TTC549 (cell line): ENCODE results near the gene AKAP7.
"Not testable (repeated sequence)": the region's sequence is repeated elsewhere in the genome, so short reads cannot be mapped to it uniquely, and the experiment has no call there.

Source experiments
- FAIRE-seq: peaks from 2 replicates; lab custom pipeline; 2012; peaks lifted over from hg19 to GRCh38; lab: Jason Lieb, UNC

Gene AKAP7

DNA sequence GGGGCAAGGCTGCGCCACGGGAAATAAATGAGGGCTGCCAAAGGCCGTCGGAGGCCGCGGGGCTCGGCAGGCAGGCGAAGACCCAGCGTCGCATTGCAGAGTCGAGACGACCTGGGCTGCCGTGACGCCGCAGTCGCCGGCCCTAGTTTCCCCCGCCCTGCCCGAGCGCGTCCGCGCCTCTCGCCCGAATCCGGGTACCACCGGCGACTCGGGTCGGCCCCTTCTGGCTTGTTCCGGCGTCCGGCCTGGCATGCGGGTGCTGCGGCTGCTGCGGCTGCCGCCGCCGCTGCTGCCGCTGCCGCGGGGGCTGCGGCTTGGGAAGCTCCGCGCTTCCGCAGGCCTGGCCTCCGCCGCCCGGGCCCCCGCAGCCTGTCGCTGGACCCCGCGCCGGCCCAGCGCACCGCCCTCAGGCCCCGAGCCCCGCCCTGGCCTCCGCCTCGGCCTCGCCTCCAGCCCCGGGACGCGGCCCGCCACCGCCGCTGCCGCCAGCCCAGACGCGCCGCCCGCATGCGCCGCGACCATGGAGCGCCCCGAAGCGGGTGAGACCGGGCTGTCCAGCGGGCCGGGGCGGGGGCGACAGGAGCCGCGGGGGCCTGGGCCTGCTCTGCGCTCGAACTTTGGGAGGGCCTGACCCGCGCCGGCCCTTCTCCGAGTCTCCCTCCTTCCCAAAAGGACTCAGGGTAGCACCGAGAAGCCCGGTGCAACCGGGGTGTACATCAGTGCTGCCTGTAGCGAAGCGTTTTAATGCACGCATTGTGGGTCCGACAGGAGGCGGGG lies at the start of gene AKAP7:
Gene AKAP7, plus strand, starts transcription at position 224 of the 777 bp plus-strand sequence. Its CDS starts 297 bp downstream, at position 521.
- FAIRE-seq: no peak

DNA sequence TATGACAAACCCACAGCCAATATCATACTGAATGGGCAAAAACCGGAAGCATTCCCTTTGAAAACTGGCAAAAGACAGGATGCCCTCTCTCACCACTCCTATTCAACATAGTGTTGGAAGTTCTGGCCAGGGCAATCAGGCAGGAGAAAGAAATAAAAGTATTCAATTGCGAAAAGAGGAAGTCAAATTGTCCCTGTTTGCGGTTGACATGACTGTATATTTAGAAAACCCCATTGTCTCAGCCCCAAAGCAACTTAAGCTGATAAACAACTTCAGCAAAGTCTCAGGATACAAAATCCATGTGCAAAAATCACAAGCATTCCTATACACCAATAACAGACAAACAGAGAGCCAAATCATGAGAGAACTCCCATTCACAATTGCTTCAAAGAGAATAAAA lies 44.9 kb upstream of the AKAP7 start:
- FAIRE-seq: not testable (repeated sequence)

DNA sequence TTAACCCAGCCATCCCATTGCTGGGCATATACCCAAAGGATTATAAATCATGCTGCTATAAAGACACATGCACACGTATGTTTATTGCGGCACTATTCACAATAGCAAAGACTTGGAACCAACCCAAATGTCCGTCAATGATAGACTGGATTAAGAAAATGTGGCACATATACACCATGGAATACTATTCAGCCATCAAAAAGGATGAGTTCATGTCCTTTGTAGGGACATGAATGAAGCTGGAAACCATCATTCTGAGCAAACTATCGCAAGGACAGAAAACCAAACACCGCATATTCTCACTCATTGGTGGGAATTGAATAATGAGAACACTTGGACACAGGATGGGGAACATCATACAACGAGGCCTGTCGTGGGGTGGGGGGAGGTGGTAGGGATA lies 43.3 kb upstream of the AKAP7 start:
- not testable (repeated sequence) for FAIRE-seq

DNA sequence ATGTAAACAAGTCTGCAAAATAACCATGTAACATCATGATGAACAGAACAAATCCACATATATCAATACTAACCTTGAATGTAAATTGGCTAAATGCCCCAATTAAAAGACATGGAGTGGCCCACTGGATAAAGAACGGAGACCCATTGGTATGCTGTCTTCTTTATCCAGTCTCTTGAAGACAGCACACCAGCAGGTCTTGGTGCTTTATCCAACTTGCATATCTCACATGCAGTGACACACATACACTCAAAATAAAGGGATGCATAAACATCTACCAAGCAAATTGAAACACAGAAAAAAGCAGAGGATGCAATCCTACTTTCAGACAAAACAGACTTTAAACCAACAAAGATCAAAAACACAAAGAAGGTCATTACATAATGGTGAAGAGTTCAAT lies 41.9 kb upstream of the AKAP7 start:
- FAIRE-seq: no peak

DNA sequence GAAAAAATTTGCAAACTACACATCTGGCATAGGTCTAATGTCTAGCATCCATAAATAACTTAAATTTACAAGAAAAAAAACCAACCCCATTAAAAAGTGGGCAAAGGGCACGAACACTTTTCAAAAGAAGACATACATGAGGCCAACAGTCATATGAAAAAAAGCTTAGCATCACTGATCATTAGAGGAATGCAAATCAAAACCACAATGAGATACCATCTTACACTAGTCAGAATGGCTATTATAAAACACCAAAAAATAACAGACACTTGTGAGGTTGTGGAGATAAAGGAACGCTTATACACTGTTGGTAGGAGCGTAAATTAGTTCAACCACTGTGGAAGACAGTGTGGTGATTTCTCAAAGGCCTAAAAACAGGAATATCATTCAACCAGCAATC lies 38.5 kb upstream of the AKAP7 start:
- no peak for FAIRE-seq

DNA sequence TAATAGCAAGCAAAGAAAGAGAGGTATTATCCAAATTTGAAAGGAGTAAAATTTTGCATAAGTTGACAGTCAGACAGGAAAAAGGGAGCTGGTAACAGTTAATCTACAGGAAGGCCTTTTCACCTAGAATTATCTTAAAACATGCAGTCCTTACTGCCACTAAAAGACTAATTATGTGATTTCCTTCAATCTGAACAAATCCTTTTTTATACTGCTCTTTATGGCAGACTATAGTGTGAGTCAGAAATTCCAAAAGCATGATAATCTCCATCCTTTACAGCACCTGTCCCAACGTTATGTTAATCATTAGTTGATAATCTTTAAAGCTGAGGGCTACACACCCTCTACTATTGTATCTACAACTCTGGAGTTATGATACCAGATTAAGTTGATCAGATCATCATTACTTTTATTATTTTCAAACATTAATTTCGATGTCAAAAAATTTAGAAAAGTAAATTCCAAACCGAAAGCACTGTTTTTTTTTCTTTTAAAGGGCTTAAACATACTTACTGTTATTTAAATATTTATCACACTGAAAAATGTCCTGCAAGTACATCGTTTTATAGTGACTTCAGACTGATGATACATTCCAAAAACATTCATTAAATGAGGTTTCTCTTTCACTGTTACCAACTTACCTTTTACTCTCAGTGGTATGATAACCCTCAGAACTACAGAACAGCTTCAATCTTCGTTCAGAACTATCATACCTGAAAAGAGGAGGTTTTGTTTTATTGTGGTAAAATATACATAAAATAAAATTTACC lies 33.2 kb upstream of the AKAP7 start:
- no peak for FAIRE-seq

DNA sequence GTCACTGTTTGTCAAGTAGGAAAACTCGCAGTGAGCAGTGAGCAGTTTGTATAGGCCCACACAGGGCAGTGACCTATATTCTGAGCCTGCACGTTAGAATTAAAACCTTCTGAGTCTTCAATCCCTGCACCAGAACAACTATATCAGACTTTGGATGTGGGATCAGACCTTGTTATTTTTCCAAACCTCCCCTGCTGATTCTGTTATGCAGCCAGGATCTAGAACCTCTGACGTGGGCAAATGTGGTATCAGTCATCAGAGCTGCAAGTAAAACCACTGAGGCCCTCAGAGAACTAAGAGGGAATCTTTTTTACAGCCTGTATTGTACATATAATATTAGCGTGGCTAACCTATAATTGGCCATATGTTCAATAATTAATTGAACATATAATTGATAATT lies 32.0 kb upstream of the AKAP7 start:
- FAIRE-seq: no peak

DNA sequence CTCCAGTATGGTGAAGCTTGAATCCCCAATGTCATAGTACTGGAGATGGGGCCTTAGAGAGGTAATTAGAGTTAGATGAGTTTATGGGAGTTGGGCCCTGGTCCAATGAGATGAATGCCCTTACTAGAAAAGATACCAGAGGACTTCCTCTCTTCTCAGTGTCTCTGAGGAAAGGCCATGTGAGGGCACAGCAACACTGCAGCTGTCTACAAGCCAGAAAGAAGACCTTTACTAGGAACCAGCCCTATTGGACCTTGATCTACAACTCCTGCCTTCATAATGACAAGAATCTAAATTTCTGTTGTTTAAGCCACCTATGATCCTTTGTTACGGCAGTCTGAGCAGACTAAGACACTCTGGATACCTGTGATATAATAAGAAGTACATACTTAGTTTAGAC lies 31.4 kb upstream of the AKAP7 start:
- no peak for FAIRE-seq

DNA sequence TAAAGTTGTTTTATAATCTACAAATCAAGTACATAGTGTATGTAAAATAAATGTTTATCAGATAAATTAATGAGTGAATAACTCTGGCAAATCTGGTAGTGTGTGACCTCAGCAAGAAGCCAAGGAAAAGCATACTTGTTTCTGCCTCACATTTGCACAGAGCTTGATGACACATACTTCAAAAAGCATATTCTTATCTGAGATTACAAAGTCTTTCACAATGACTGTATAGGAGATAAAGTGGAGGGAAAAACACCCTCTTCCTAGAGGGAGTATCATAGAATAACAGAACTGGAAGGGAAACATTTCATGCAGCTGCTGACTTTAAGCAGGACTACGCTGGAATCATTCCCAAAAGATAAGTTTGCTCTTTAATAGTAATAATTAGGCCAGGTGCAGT lies 28.1 kb upstream of the AKAP7 start:
- no peak for FAIRE-seq

DNA sequence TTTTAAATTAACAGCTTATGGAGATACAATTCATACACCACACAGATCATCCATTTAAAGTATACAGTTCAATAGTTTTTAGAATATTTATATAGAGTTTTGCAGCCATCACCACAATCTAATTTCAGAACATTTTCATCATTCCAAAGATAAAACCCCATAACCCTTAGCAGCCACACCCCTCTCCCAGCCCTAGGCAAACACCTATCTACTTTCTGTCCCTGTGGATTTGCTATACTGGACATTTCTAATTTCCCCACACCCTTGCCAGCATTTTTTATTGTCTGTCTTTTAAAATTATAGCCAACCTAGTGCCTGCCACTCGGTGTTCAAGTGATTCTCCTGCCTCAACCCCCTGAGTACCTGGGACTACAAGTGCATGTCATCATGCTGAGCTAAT lies 23.0 kb upstream of the AKAP7 start:
- FAIRE-seq: no peak

DNA sequence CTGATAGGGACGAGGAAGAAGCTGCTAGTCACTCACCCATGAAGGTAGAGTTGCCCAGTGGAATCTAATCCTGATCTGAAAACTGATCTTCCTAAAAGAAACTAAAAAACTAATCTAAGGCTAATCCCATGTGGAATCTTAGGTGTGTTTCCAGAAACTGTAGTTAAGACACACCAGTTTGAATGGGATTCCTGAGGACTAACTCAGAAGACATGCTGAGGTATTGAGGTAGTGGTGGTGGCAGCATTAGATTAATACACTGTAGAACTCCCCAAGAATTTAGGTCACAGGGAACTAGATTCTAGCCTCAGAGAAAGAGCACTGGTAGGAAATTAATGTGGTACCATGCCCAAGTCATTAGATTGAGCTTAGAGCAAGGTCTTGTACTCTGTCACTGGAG lies 19.6 kb upstream of the AKAP7 start:
- no peak for FAIRE-seq

DNA sequence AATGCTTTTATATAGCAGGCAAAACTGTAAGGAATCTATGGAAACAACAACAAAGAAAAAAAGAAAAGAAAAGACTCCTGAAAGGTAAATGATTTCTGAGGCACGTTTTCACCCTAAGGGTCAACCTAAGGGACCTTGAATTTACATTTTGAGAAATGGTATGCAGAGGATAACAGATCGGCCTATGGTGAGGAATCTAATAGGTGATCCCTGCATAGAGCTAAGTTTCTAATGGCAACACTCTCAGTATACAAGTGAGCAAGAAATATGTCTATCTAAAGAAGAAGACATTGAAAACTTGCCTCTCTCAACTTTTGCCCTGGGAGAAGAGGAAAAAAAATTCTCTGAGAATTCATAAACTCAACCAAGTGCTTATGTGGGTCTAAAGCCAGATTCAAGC lies 18.9 kb upstream of the AKAP7 start:
- FAIRE-seq: no peak

DNA sequence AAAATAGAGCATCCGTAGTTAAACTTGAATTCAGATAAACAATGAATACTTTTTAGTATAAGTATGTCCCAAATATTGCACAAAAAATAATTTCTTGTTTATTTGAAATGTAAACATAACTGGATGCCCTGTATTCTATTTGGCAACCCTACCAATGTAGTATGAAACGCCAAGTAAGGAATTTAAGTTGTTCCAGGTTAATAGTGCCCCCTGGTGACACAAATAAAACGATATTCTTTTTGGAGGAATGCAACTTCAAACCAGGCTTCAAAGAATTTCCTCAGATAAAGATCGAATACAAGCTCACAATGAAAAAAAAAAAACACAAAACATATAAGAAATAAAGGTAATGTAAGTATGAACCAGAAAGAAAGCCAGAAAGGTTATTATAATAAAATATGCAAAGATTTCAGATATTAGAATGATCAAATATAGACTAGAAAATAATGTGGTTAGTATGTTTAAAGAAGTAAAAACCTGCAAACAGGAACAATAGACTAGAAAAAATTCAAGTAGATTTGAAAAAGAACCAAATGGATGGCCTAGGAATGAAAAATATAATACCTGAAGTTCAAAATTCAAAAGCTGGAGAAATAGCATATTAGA lies 18.4 kb upstream of the AKAP7 start:
- peak; percentile 90 for FAIRE-seq

DNA sequence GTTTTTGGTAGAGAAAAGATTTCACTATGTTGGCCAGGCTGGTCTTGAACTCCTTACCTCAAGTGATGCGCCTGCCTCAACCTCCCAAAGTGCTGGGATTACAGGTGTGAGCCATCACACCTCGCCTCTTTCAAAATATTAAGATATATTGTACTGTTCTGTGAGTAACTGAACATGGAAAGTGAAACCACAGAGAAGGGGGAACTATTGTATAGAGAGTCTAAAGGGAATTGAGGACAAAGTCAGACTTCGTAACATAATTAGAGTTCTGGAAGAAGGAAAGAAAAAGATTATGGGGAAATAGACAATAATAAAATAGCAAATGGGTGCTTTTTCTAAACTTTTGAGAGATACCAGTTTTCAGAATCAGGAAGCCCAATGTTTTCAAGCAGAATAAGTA lies 17.4 kb upstream of the AKAP7 start:
- no peak for FAIRE-seq

DNA sequence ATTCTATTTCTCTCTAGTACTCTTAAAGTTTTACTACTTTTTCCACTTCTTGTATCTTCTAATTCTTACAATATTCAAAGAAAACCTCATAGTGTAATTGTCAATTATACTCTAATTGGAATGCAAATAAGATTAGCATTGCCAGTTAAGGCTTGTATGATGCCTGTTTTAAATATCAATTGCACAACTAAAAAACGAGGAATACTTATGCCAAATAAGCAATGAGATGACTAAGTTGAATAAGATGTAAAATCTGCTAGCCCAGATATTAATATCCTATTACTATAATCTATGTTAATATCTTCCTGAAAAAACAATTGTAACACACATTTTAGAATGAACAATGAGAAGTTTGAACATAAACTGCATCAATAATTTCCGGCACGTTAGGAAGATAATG lies 13.3 kb upstream of the AKAP7 start:
- FAIRE-seq: no peak

DNA sequence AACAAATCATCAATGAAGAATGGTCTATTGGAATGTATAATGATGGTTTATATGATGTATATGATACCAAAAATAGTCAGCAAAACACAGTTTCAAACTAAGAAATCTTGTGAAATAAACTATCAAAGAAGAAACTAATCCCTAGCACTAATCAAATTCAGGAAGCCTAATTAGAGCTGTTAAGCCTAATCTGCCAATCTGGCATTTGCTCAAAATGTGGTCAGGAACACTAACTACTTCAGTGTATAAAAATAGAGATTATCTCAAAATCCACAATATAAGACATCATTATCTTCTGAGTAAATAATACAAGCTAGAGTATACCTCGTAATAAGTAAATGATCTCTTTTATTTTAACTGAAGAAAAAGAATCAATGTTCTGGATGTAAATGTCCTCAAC lies 12.8 kb upstream of the AKAP7 start:
- no peak for FAIRE-seq

DNA sequence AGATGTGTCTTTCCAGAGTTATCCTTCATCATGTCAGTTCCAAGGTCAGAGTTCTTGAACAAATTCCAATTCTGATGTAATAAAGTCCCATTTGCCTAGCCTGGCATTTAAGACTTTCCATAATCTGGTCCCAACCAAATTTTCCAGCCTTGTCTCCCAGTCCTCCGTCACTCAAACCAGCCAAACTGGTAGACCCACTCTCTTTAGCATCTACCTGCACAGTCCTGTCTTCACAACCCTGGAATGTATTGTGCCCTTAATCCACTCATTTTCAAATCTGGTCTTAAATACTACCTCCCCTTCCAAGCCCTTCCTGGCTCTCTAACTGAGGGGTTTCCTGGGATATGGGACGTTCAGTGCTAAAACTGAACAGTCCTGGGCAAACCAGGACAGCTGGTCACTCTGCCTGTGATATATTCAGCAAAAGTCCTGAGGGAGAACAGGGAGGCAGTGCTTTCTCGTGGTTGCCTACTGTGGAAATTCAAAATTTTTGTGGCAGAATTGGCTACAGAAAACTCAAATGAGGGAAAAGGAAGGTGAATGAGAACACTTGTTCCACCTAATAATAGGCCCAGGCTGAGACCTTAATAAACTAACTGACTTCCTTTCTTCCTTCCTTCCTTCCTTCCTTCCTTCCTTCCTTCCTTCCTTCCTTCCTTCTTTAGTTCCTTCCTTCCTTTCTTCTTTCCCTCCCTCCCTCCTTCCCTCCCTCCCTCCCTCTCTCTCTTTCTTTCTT lies 10.8 kb upstream of the AKAP7 start:
- FAIRE-seq: no peak

DNA sequence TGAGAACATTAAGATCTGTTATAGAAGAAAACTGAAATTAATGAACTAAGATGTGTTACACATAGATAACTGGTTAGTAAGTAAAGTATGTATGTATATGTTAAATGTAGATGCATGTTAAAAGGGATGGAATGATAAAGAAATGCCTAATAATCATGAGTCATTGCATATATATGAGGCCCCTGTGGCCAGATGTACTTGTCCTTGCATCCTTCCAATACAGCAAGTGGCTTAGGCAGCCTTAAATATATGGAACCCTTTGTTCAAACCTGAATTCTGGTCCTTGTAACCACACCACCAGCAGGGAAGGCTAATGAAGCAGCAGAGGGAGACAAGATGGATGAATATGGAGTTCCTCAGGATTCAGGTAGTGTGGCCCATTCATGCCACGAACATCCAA lies 9.8 kb upstream of the AKAP7 start:
- FAIRE-seq: no peak

DNA sequence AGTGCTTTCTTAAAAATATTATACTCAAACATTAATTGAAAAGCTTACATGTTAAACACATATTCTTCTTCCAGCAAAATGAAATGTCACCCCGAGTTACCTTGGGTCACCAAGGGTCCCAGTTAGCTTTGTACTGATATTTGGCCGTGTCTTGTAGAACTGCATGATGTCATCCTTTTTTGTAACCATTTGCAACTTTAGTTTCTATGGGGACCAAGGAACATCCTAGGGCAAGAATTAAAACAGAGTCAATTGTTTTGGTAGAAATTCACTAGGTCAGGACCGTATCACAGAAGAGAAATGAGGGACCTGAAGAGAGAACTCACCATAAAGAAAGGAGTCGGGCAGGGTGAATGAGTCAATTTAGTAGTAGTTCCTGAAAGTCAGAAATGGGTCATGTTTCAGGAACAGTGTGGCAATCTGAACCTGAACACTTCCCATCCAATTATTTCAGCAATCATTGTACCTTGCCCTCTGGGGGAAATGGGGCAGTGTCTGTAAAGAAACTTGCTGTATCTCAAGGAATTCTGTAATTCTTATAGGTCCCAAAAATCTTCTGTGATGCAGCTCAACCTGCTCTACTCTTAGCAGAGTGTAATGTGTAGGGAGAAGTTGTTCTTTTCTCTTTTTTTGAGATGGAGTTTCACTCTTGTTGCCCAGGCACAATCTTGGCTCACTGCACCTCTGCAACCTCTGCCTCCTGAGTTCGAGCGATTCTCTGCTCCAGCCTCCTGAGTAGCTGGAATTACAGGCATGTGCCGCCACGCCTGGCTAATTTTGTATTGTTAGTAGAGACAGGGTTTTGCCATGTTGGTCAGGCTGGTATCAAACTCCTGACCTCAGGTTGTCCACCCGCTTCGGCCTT lies 5.3 kb upstream of the AKAP7 start:
- no peak for FAIRE-seq

DNA sequence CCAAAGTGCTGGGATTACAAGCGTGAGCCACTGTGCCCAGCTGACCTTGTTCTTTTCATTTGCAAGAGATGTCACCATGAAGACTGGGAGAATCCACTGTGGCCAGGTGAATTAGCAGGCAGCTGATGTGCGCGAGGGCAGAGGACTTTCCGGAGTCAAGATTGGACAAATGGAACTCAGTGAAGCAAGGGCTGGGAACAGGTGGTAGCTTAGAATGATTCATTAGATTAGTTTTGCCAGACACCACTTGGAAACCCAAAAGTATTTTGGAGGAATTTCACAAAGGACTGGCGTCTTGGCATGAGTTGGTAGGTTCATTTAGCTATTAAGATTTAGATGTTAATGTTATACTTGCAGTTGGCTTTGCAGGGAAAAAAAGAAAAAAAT lies 4.7 kb upstream of the AKAP7 start:
- FAIRE-seq: no peak

DNA sequence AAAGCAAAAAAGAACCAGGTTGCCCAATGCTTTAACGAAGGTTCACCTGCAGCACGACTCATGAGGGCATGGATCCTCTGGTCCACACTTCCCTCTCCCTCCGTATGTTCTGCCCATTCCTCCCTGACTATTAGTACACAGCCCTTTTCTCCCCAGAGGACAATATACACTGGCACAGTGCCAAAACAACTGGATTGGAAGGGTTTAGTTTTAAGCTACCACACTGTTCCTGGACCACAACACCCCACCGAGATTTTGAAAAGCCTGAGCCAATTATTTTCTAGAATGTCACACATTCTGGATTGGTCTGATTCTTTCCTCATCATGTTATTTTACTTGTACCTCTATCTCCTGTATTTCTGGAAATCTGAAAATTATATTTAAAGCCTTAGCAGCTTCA lies 2.9 kb upstream of the AKAP7 start:
- no peak for FAIRE-seq
